ENCODE data around the gene CDC20B.

- TF ChIP-seq, protein P1, sequence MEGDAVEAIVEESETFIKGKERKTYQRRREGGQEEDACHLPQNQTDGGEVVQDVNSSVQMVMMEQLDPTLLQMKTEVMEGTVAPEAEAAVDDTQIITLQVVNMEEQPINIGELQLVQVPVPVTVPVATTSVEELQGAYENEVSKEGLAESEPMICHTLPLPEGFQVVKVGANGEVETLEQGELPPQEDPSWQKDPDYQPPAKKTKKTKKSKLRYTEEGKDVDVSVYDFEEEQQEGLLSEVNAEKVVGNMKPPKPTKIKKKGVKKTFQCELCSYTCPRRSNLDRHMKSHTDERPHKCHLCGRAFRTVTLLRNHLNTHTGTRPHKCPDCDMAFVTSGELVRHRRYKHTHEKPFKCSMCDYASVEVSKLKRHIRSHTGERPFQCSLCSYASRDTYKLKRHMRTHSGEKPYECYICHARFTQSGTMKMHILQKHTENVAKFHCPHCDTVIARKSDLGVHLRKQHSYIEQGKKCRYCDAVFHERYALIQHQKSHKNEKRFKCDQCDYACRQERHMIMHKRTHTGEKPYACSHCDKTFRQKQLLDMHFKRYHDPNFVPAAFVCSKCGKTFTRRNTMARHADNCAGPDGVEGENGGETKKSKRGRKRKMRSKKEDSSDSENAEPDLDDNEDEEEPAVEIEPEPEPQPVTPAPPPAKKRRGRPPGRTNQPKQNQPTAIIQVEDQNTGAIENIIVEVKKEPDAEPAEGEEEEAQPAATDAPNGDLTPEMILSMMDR (IDR thresholded peaks at IDR 0.05; ENCODE audit: insufficient read depth, low read length), result no peak
- TF ChIP-seq GABPA (IDR thresholded peaks at IDR 0.05; ENCODE audit: low read depth) (no peak), POLR2AphosphoS5 (IDR thresholded peaks at IDR 0.05; ENCODE audit: low read depth) (no peak)
Measured at GRCh38 chr5:55071413-55071812, 101.6 kb downstream of the CDC20B start.
